GM19372 (cell line): Measurements from ENCODE around the gene PRDX2.
"Not testable (repeated sequence)": the region's sequence is repeated elsewhere in the genome, so short reads cannot be mapped to it uniquely, and the experiment has no call there.

ENCODE experiments used
- ATAC-seq: cut with Tn5 transposase; IDR thresholded peaks from one replicate; pipeline ENCODE4 v1.9.1; 2021; ENCODE audit warnings: mild to moderate bottlenecking, low read depth, moderate library complexity; ENCODE audit not compliant: unreplicated experiment

PRDX2 gene

DNA sequence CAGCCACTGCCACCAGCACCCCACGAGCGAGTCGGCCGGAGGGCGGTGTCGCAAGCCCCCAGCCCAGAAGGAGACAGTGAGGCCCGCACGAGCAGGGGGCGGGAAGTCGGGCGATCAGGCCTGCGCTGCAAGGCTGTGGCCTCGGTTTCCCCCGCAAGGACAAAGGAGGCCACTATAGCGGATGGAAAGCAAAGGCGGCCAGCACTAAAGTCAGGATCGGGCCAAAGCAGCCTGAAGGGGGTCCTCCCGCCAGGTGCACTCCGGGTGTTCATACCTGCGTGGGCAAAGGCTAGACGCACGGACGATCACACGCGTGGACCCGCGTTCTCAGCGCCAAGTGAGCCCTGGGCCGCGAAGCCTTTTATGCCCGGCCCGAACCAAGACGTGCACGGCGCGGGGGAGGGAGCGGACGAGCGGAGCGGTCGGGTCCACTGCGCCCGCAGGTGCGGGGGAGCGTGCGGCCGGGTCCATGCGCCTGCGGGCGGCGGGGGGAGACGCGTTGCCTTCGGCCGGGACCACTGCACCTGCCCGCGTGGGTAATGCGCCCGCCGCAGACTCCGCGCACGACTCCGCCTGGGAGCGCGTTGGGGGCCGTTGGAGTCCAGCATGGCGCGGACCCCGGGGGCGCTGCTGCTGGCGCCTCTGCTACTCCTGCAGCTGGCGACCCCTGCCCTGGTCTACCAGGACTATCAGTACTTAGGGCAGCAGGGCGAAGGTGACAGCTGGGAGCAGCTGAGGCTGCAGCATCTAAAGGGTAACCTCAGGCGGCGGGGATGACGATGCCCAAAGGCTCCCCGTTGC is at the start of gene PRDX2, which contains the start of gene THSD8:
Gene PRDX2, minus strand, starts transcription at position 335 of the 801 bp plus-strand sequence. CDS start 539 bp downstream, outside the sequence.
Gene THSD8, plus strand, starts transcription at position 604 of the 801 bp plus-strand sequence. Its CDS starts 3 bp downstream, at position 607.
- ATAC-seq: no peak

DNA sequence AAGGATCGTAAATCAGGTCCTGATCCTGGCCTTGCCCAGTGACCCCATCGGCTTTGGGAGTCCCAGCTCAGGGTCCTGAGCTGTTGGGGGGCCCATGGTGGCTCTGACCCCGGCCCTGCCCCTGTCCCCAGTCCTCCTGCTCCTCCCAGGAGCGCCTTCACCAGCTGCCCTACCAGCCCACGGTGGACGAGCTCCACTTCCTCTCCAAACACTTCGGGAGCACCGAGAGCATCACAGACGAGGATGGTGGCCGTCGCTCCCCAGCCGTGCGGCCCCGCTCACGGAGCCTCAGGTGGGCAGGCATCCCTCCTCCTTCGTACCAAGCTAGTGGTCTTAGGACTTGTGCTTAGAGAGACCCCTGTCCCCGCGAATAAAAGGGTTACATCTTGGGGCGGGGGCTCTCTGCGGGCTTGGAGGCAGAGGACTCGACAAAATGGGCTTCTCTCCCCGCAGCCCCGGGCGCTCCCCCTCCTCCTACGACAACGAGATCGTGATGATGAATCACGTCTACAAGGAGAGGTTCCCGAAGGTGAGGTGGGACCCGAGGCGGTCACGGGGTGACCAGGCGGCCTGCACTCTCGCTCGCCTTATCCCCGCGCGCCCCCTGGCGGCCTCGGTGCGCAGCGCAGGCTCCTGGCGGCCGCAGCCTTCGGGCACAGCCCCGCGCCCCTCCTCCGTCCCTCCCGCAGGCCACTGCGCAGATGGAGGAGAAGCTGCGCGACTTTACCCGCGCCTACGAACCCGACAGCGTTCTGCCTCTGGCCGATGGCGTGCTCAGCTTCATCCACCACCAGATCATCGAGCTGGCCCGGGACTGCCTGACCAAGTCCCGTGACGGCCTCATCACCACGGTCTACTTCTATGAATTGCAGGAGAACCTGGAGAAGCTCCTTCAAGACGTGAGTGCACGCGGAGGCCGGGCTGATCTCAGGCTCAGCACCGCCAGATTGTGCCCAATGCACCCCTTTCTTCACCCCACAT is 45.8 kb upstream of the PRDX2 start:
- ATAC-seq: no peak

DNA sequence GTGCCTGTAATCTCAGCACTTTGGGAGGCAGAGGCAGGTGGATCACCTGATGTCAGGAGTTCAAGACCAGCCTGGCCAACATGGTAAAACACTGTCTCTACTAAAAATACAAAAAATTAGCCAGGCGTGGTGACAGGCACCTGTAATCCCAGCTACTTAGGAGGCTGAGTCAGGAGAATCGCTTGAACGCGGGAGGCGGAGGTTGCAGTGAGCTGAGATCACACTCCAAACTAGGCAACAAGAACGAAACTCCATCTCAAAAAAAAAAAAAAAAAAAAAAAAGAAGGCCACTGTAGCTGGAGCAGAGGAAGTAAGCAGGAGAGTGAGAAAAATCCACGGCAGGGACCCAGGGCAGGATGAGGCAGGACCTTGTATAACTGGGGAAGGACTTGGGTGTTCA is 45.0 kb upstream of the PRDX2 start:
- not testable (repeated sequence) for ATAC-seq

DNA sequence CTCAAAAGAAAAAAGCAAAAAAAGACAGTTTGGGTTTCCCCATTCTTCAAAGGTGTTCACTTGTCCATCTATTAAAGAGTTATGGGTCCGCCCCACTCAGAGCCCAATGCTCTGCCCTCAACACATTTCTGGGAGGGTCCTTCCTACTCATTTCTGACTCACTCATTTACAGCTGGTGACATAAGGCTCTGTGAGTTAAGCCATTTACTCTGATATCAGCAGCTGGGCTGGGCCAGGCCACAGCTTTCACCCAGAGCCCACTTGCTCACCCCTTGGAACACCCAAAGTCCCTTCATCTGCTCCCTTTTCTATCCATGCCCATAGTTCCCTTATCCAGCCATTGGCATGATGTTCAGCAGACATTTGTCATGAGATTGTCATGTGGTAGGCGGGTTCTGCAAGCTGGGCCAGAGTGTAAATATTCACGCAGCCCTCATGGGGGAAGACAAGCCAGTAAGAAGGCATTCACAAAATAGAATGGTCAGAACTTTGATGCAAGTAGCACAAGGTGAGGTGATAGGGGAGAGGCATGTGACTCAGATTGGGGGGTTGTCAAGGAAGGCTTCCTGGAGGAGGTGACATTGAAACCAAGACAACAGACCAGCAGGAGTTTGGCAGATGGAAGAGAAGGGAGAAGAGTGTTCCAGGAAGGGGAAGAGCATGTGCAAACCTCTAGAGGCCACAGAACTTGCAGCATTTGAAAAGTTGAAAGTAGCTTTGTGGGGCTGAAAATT is 42.6 kb upstream of the PRDX2 start:
- no peak for ATAC-seq

DNA sequence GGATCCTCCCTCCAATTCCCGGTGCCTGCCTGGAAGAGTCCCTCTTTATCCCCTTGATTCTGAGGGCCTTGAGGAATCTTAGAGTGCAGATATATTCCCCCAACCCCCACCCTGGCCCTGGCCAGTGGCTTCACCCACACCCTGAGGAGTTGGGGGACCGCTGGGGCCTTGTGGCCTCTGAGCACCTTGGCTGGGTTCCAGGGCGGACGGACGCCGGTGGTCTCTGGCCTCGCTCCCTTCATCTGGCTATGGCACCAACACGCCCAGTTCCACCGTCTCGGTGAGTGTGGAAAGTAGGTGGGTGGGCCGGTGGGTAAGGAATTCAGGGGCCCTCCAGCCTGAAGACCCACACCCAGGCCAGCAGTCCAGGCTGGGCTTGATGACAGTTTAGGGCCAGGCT is 41.7 kb upstream of the PRDX2 start:
- no peak for ATAC-seq

DNA sequence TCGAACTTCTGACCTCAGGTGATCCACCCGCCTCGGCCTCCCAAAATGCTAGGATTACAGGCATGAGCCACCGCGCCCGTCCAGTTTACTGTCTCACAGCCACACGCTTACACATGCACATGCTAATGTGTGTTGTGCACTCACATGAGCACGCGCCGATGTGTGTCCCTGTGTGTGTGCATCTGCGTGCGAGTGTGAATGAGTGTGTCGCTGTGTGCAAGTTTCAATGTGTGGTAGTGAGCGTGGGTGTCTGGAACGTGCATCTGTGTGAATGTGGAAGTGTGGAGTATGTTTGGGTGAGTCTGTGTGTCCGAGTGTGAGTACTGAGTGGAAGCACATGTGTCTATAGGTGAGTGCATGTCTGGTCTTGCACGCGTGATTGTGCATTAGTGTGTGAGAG is 40.9 kb upstream of the PRDX2 start:
- no peak for ATAC-seq

DNA sequence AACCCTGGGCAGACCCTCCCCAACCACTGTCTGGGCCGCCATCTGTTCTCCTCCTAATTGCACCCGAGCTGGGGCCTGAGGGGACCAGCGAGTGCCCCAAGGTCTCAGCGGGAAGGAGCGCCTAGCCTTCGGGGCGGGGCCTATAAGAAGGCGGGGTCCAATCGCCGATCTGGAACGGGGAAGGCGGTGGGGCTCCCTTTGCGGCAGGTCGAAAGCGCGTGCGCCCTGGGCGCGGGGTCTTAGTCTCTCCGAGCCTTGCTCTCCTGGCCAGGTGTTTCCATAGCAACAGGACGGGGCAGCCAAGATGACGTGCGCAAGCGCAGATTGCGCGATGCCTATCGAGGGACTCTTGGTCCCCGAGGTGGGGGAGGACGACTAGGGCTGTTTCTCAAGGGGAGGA is 39.5 kb upstream of the PRDX2 start:
- ATAC-seq: no peak

DNA sequence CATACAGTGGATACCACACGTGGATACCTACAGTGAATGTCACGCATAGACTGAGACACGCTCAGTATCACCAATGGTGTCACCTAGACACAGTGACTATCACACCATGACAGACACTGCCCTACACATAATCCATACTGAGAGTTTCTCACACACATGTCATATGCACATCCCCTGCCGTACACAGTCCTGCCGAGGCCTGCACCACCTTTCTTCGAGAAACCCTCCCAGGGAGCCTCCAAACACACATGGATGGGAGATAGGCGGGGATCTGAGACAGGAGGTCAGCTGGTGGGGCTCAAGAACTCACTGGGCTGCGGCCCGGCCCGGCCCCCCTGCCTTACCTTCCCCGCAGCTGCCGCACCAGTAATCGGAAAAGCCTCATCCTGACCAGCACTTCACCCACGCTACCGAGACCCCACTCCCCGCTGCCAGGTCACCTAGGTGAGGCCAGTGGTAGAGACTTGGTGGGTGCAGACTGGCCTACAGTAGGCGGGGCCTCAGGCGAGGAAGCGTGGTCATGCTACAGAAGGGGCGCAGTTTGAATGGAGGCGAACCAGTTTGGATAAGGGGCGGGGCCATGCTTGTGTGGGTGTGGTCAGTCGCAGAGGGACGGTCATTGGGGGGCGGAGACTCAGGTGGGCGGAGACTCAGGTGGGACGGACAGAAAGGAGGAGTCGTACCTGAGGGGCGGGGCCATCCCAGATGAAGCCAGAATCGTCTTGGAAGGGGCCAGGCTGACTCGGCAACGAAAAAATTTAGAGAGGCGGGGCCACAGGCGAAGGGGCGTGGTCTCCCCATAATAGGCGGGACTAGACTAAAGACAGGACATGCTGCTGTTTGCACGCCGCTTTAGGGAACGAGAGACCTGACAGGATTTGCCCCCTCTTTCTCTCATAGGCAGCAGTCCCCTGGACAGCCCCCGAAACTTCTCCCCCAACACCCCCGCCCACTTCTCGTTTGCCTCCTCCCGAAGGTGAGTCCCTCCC is 38.8 kb upstream of the PRDX2 start:
- ATAC-seq: no peak

DNA sequence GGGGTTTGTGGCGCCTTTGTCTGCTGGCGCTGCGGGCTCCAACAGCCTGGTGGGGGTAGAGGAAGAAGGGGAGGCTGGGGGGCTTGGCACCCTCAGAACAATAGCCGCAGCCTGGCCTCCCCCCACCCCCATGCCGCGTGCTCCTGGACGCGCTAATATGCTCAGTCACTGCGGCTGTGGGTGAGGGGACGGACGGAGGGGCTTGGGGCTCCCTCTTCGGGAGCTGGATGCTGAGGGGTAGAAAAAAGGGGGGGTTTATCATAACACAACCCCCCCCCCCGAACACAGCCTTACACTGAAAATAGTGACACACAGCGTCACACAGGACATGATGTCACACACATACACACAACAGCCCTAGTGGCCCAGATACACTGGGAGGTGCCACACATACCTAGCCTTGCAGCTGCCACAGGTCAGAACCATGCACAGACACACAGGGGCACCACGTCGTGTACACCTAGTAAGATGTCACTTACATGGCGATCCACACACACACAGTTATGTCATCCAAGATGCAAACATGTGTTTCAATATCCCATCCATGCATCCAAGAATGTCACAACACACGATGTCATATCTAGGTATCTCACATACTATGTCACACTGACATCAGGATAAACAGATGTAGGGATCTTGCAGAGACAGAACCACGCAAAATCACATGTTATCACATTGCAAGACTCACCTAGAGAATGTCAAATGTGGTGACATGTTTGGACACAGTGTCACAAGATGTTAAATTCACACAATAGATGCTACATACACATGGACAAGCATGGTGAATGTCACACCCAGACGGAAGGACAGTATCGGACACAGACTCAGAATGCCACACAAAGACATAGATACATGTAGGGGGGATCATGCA is 37.5 kb upstream of the PRDX2 start:
- no peak for ATAC-seq

DNA sequence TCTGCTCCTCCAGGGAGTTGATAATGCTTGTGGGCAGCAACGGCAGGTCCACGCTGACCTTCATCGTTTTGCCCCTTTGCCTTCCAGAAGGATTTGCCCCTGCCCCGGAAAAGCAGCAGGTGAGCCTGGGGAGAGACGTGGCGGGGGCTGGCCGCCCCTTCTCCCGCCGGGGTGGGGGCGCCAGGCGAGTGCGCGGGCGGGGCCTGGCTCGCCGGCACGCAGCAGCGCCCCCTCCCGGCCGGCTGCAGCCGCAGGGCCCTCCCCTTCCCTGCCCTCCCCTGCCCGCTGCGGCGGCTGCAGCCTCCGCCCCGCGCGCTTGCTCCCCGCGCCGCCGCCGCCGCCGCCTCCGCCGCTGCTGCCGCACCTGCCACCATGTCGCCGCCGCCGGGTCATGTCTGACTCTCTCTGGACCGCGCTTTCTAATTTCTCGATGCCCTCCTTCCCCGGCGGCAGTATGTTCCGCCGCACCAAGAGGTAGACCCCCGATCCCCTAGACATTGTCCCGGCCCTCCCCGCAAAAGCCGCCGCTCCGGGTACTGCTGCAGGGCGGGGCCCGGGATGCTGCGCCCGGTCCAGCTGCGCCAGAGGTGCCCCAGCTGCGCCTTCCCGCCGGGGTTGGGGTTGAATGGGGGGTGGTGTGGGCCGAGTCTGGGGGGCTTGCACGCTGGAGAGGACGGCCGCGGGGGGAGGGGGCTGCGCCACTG is 36.7 kb upstream of the PRDX2 start, which contains the start of gene MAST1:
Gene MAST1, plus strand, starts transcription at position 334 of the 704 bp plus-strand sequence. Its CDS starts 58 bp downstream, at position 392.
- ATAC-seq: no peak

DNA sequence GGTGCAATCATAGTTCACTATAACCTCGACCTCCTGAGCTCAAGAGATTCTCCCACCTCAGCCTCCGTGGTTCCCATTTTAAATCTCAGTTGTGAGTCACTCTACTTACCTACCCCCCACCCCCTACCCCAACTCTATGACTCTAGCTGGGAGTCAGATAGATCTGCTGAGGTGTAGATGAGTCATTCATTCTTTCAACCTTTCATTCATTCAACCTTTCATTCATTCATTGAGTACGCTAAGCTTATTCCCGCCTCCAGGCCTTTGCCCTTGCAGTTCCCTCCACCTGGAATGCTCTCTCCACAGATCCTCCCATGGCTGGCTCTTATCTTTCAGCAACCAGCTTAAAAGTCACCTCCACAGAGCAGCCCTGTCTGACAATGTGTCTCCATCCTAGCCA is 35.6 kb upstream of the PRDX2 start:
- no peak for ATAC-seq

DNA sequence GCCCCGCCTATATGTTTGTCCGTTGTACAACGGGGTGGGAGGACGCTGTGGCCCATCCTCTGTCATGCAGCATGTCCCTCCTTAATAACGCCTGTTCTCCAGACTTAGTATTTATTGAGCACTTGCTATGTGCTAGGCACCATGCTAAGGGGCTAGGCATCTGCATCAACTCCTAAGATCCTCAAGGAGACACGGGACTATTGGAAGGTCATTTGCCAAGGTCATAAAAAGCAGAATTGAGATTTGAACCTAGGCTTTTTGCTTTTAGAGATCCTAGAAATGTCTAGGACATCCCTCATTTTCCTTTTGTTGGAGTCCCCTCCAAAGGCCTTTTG is 34.9 kb upstream of the PRDX2 start:
- ATAC-seq: no peak

DNA sequence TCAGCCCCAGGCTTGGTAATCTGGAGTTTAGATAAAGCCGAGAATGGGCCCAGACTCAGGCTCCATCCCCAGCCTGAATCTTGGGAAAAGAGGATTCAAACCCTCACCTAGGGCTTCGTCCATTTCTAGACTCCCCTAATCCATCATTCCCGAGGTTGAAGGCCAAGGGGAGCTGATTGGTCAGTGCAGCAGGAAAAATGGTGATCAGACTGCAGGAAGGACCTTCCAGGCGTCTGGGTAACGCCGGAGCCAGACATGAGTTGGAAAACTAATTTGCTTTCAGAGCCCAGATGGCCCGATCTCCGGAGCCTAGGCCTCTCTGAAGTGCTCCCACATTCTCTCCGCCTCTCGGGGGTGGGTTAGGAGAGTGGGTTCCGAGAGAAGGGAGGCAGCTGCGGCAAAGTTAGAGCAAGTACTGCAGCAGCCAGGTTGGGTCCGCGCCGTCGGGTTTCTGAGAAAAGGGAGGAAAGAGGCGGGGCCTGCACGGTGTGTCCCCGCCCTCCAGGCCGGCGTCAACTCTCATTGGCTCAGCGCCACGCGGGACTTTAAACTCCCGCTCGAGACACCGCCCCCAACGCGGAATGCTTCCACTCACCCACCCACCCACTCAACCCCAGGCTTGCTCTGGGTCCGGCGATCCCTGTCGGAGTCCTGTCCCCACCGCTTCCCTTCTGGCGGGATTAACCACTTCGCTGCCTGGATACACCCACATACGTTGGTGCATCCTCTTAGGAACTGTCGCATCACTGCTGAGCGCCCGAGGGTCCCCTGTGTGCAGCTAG is 33.6 kb upstream of the PRDX2 start:
- no peak for ATAC-seq

DNA sequence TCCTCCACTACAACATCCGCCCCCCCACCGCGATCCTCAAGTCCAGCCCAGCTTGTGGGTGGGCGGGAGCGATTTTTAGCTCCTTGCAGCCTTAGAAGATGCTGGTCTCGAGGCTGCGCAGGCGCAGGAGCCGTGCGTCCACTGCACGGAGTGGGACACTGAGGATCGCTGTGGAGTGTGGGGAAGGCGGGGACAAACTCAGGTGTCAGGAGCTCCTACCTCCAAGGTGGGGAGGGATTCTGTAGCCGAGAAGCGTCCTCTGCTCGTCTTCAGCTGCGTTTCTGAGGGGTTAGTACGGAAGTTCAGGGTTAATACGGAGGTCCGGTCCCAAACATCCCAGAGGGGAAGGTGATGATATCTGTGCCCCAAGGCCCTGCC is 33.0 kb upstream of the PRDX2 start, which contains the start of gene RTBDN:
Gene RTBDN, minus strand, starts transcription at position 14 of the 378 bp plus-strand sequence. CDS start 4,600 bp downstream, outside the sequence.
- ATAC-seq: no peak

DNA sequence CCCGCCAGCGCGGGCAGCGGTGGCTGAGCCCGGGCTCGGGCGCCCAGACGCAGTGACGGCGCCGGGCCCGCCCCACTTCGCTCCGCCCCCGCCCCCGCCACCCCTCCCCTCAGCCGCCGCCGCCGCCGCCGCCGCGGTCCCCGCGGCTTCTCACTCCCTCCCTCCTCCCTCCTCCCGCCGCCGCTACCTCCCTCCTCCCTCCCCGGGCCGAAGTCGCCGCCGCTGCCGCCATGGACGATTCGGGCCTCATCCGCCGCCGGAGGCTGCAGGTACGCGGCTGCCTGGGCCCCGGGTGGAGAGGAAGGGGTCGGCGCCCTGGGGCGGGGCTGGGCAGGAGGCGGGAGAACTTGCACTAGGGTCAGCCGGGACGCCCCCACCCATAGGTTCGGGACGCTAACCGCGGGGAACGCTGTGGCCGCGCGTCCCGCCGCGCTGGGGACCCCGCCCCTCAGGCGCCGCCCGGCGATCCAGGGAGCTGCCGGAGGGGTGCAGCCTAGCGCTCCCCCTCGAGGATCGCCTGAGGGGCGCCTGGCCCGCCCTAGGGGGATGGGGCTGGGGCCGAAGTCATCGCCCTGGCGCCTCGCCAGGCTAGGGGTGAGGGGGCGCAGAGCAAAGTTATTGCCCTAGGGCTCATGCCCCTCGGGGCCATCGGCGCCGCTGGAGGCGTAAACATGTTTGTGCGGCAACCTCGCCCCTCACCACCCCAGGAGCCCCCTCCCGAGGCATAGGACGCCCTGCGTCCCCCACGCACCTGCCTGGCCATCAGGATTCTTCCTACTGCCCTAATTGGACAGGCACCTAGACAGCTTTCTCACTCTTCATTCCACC is 32.4 kb upstream of the PRDX2 start:
- no peak for ATAC-seq

DNA sequence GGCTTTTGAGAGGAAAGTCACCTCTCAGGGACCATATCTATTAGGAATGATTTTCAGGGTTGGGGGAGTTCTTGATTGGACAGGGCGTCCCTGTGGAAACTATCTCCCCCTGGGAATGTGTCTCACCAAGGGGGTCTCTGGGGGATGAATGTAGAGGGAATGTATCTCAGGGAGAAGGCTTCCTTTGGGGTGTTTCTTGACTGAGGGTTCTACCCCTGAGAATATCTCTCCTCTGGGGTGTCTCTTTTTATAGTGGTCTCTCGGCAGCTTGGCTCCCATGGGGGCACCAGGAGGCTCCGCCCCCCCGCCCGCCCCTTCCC is 31.8 kb upstream of the PRDX2 start:
- ATAC-seq: no peak
